K562 (cell line): ENCODE measurements around the gene ARHGAP8. TPM values are rescaled to one million over a fixed set of nuclear protein-coding genes. Genes with fewer than 3 reads are reported as not detected.

Experiments
- ATAC-seq: fragments of 200-7000 bp; cut with Tn5 transposase; 3 replicates; pipeline ENCODE4 v1.9.1; 2020; ENCODE audit warnings: moderate library complexity
- BruUV-seq: library from RNA; stranded (reverse); fragments of 400-500 nt; replicated peaks from 2 replicates; lab custom pipeline; 2021; lab: Mats Ljungman, UMichigan
- CTCF ChIA-PET: fragments of 300-600 bp; formaldehyde crosslinking; extraction: SDS; loops from one replicate; lab custom pipeline; 2021; ENCODE audit warnings: low intra/inter-chr PET ratio; lab: Yijun Ruan, JAX
- POLR2A ChIA-PET: fragments of 300-600, 350-650 bp; sonication (Branson Sonifier 250); formaldehyde crosslinking; extraction: SDS; loops from one replicate; lab custom pipeline; 2021; ENCODE audit warnings: antibody characterized with exemption, inconsistent platforms; lab: Yijun Ruan, JAX
- DNase-seq, 4 experiments: peaks; one replicate each; pipeline versions ENCODE4 v3.0.0 to v3.0.0-alpha.2; 2011 to 2018; ENCODE audit warnings: low spot score in 3 of 4, mixed read lengths in 3 of 4; ENCODE audit errors: extremely low read depth in 1 of 4
- FAIRE-seq: peaks from 2 replicates; lab custom pipeline; 2011; peaks lifted over from hg19 to GRCh38; lab: Jason Lieb, UNC
- H2AFZ ChIP-seq: 2 replicates; pipeline ENCODE4 v1.6.0; 2011; ENCODE audit warnings: low read depth, low read length, control low read depth, inconsistent platforms
- H3K27ac ChIP-seq: fragments of 200-600 bp; 3 replicates; pipeline ENCODE4 v1.8.0; 2011; ENCODE audit warnings: low read depth, mild to moderate bottlenecking, control low read depth, inconsistent platforms, low read length, moderate library complexity, mixed read lengths; ENCODE audit errors: extremely low read depth
- H3K27me3 ChIP-seq, 2 experiments: fragments of 300-600 bp in 1 of 2; 2 replicates in 1 of 2; 3 replicates in 1 of 2; pipeline versions ENCODE4 v1.6.0 to v1.8.0; 2011; ENCODE audit warnings: inconsistent platforms in 2 of 2, low read length in 2 of 2, mild to moderate bottlenecking in 1 of 2, mixed read lengths in 1 of 2, moderate library complexity in 1 of 2; ENCODE audit not compliant: control insufficient read depth in 2 of 2, insufficient read depth in 2 of 2
- H3K36me3 ChIP-seq: fragments of 300-600 bp; 3 replicates; pipeline ENCODE4 v1.8.0; 2011; ENCODE audit warnings: mild to moderate bottlenecking, low read length, inconsistent platforms; ENCODE audit not compliant: control insufficient read depth, insufficient read depth
- H3K4me1 ChIP-seq, 2 experiments: fragments of 200-600 bp in 1 of 2; replicated peaks in 1 of 2; 2 replicates in 1 of 2; 3 replicates in 1 of 2; pipeline versions ENCODE4 v1.5.1 to v1.8.0; 2011; ENCODE audit warnings: inconsistent platforms in 2 of 2, low read length in 2 of 2, mild to moderate bottlenecking in 1 of 2, mixed read lengths in 1 of 2, moderate library complexity in 1 of 2; ENCODE audit not compliant: control insufficient read depth in 2 of 2, insufficient read depth in 2 of 2
- H3K4me2 ChIP-seq: 2 replicates; pipeline ENCODE4 v1.6.1; 2011; ENCODE audit warnings: low read length, control low read depth, inconsistent platforms, mixed read lengths; ENCODE audit not compliant: insufficient read depth
- H3K4me3 ChIP-seq: fragments of 200-600 bp; sonication (generic), shearing (Covaris generic); 2 replicates; pipeline ENCODE4 v1.5.1; 2016; ENCODE audit warnings: control low read depth, inconsistent platforms
- H3K79me2 ChIP-seq: fragments of 200-600 bp; 3 replicates; pipeline ENCODE4 v1.8.0; 2011; ENCODE audit warnings: low read length, inconsistent platforms; ENCODE audit not compliant: control insufficient read depth, insufficient read depth
- H3K9ac ChIP-seq, 2 experiments: 2 replicates each; pipeline versions ENCODE4 v1.6.0 to v1.6.1; 2011; ENCODE audit warnings: low read depth in 2 of 2, low read length in 2 of 2, control low read depth in 1 of 2, inconsistent platforms in 1 of 2, mild to moderate bottlenecking in 1 of 2, mixed read lengths in 1 of 2; ENCODE audit not compliant: insufficient read depth in 1 of 2
- H3K9me1 ChIP-seq: one replicate; pipeline ENCODE4 v1.6.0; 2011; ENCODE audit warnings: inconsistent platforms, mild to moderate bottlenecking, low read length, moderate library complexity; ENCODE audit not compliant: control insufficient read depth, insufficient read depth
- H3K9me3 ChIP-seq: replicated peaks from 2 replicates; pipeline ENCODE4 v1.5.1; 2011; ENCODE audit warnings: low read depth, low read length, inconsistent platforms; ENCODE audit not compliant: control insufficient read depth, insufficient read depth
- H4K20me1 ChIP-seq: replicated peaks from 2 replicates; pipeline ENCODE4 v1.6.1; 2011; ENCODE audit warnings: low read length, inconsistent platforms, mixed read lengths; ENCODE audit not compliant: control insufficient read depth, insufficient read depth
- ARID1B ChIP-seq: fragments of 450-650 bp; IDR thresholded peaks from 2 replicates; pipeline ENCODE4 v1.6.1; 2016; ENCODE audit warnings: antibody characterized with exemption, mild to moderate bottlenecking, inconsistent platforms
- HOXB6 ChIP-seq: fragments of 250-450 bp; sonication (Bioruptor Pico); IDR thresholded peaks from 2 replicates; pipeline ENCODE4 v1.5.1; 2022; ENCODE audit warnings: mild to moderate bottlenecking, borderline replicate concordance
- KLF13 ChIP-seq: fragments of 450-650 bp; IDR thresholded peaks from 2 replicates; pipeline ENCODE4 v1.6.1; 2016; ENCODE audit warnings: missing genetic modification characterization, low read depth, mild to moderate bottlenecking, missing compliant biosample characterization, moderate library complexity, borderline replicate concordance
- NFIC ChIP-seq: fragments of 450-650 bp; IDR thresholded peaks from 2 replicates; pipeline ENCODE4 v1.6.1; 2017; ENCODE audit warnings: mild to moderate bottlenecking, inconsistent platforms
- SOX6 ChIP-seq: fragments of 450-650 bp; IDR thresholded peaks from 2 replicates; pipeline ENCODE4 v1.6.1; 2014; ENCODE audit warnings: mild to moderate bottlenecking
- SP1 ChIP-seq: sonication (generic); formaldehyde crosslinking; IDR thresholded peaks from 2 replicates; pipeline ENCODE4 v1.8.1; 2022; ENCODE audit warnings: mild to moderate bottlenecking, missing genetic modification reagents
- STAT5B ChIP-seq: fragments of 250-450 bp; sonication (Bioruptor Pico); IDR thresholded peaks from 2 replicates; pipeline ENCODE4 v1.8.0; 2021; ENCODE audit warnings: mild to moderate bottlenecking, inconsistent platforms
- YBX1 ChIP-seq: fragments of 450-650 bp; IDR thresholded peaks from 2 replicates; pipeline ENCODE4 v1.7.1; 2016; ENCODE audit warnings: mild to moderate bottlenecking
- ZNF436 ChIP-seq: fragments of 250-450, 450-650 bp; sonication (Bioruptor Pico); formaldehyde crosslinking; IDR thresholded peaks from 2 replicates; pipeline ENCODE4 v1.7.0; 2020; ENCODE audit warnings: mild to moderate bottlenecking
- WGBS: fragments of 100-300 bp; shearing (Covaris generic); methylation state at CpG from one replicate; pipeline ENCODE4 v1.1.6; 2016; ENCODE audit warnings: low coverage, mixed read lengths; ENCODE audit not compliant: insufficient coverage; ENCODE audit errors: missing lambda C conversion rate; 5-methylcytosine and 5-hydroxymethylcytosine counted together
- in situ Hi-C: fragments of 300-500 bp; cut with MboI; formaldehyde crosslinking; loops from 4 replicates; pipeline ENCODE4 v1.15.0; 2018; ENCODE audit warnings: inconsistent platforms, mixed read lengths
- intact Hi-C: fragments of 100-400 bp; cut with micrococcal nuclease; formaldehyde crosslinking; loops from 2 replicates; pipeline ENCODE4 v1.14.2; 2022
- polyA plus RNA-seq, 8 experiments: library from polyadenylated mRNA; depleted of rRNA in 4 of 8; stranded (reverse) in 5 of 8; unstranded in 3 of 8; fragments of >200 nt; fragmentation: Nextera tagmentation in 2 of 8; fragmentation: Illumina TruSeq in 1 of 8; extraction: Ambion mirVana in 2 of 8; extraction: Trizol in 1 of 8; gene quantifications; 2 replicates each; pipeline versions ENCODE4 v1.2.1 to v1.2.3, GENCODE V29; 2011 to 2014; ENCODE audit warnings: inconsistent platforms in 1 of 8, missing spikeins in 1 of 8
- total RNA-seq, 7 experiments: library from RNA; depleted of rRNA in 6 of 7; stranded (reverse); fragments of >200 nt in 6 of 7; fragmentation: Illumina TruSeq in 2 of 7; extraction: Trizol in 2 of 7; gene quantifications; 2 replicates each; pipeline versions ENCODE4 v1.2.1 to v1.2.3, GENCODE V29; 2011 to 2021; ENCODE audit warnings: low replicate concordance in 1 of 7
- TF ChIP-seq, protein P1 (sequence below): fragments of 450-650 bp; formaldehyde crosslinking; IDR thresholded peaks from 2 replicates; pipeline ENCODE4 v1.4.0; 2022; ENCODE audit warnings: missing genetic modification characterization

Gene ARHGAP8
- total and polyA plus RNA-seq, 9 of the 15 experiments (the other 6 are each of a cell fraction or from before 2014, with no cell fraction given): 0.15 to 2.2 (median 0.62) TPM

DNA sequence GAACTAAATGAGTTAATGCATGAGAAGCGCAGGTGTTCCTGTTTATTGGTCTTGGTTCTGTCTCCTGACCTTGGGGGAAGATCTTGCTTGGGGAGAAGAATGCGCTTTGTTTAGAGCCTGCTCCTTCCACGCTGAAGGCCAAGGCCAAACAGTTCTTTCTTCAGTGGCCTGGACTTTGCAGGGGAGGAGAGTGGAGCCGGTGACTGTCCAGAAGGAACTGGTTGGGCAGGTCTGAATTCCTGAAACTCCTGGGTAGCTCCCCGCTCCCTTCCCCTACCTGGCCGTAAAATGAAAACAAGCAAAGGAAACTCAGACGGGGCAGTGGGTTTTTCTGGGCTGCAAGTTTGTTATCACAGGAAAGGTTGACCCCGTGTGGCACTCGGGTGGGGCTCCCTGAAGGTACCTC is 3.6 kb downstream of the ARHGAP8 start (continued):
- TF ChIP-seq YBX1: no peak
- TF ChIP-seq, protein P1, sequence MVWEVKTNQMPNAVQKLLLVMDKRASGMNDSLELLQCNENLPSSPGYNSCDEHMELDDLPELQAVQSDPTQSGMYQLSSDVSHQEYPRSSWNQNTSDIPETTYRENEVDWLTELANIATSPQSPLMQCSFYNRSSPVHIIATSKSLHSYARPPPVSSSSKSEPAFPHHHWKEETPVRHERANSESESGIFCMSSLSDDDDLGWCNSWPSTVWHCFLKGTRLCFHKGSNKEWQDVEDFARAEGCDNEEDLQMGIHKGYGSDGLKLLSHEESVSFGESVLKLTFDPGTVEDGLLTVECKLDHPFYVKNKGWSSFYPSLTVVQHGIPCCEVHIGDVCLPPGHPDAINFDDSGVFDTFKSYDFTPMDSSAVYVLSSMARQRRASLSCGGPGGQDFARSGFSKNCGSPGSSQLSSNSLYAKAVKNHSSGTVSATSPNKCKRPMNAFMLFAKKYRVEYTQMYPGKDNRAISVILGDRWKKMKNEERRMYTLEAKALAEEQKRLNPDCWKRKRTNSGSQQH (CRISPR knock-in tag): no peak
- TF ChIP-seq STAT5B (CRISPR knock-in tag): no peak

DNA sequence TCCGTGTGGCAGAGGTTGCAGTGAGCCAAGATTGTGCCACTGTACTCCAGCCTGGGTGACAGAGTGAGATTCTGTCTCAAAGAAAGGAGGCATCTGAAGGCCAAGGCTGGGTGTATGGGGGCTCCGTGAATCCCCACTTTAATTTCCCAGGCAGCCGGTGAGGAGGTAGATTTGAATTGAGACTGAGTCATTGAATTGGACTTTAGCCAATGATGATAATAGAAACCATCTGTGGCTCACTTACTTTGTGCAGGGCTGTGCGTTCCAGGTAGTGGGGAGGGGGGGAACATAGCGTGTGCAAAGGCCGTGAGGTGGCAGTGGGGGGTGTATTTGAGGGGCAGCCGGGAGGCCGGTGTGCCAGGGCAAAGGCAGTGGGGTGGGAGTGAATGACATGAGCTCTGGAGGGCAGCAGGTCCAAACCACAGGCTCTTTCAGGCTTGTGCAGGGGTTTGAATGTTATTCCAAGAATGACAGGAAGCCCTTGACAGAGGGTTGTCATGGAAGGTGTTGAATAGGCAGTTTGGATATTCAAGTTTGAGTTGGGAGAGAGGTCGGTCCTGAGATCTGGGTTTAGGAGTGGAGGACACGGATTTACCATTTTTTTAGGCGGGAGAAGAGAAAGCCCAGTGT is 6.1 kb downstream of the ARHGAP8 start:
- H3K27ac ChIP-seq: no peak overlapping the region
- no peak overlapping the region for H2AFZ ChIP-seq
- H3K27me3 ChIP-seq: peaks cover 7 to 38% of the 10 kb centered on the region in 2 experiments; a peak in 3 of 5 replicates
- H3K4me1 ChIP-seq: peaks cover 0 to under 1% of the 10 kb centered on the region in 2 experiments; a peak in 1 of 5 replicates
- no peaks in the 10 kb centered on the region for H3K9me1 ChIP-seq
- no peak for ATAC-seq
- intact Hi-C loops: no loop called here
- no peak for TF ChIP-seq HOXB6 (CRISPR knock-in tag)
- TF ChIP-seq SP1 (CRISPR knock-in tag): no peak
- TF ChIP-seq ARID1B: no peak
- no peak for TF ChIP-seq ZNF436 (CRISPR knock-in tag)
- TF ChIP-seq SOX6: no peak
- TF ChIP-seq KLF13 (tag): no peak
- TF ChIP-seq NFIC: peak; percentile 44; the same call in 1 of the 2 replicates
- no peaks in the 10 kb centered on the region for H3K36me3 ChIP-seq
- DNase-seq: no peak
- no peak overlapping the region for H3K4me2 ChIP-seq
- no peak overlapping the region for H3K4me3 ChIP-seq
- in situ Hi-C loops: no loop called here
- no peaks in the 10 kb centered on the region for H3K79me2 ChIP-seq
- no peak overlapping the region for H3K9ac ChIP-seq
- 4% methylated on average over 8 of the region's 11 CpGs for WGBS
- ChIA-PET POLR2A (no interaction called here), CTCF (no interaction called here)
- no peak for FAIRE-seq
- BruUV-seq: no TSS peak
- H4K20me1 ChIP-seq: 0 out of 2 replicates have a peak, but pooled peaks cover 4% of the 10 kb centered on the region
- H3K9me3 ChIP-seq: no peaks in the 10 kb centered on the region
